ENCODE measurements around the gene NMS. TPM values are rescaled to one million over a fixed set of nuclear protein-coding genes. Genes with fewer than 3 reads are reported as not detected.

The NMS gene
- total RNA-seq, result not detected

GRCh38 chr2:100470182-100470581, at the start of gene NMS:
TSS of gene NMS (plus strand) at chr2:100470482. CDS start at chr2:100470489, 7 bp downstream.

Other genes starting within 250 kb of the NMS start
- gene LONRF2, start 148.0 kb upstream of the NMS start, total RNA-seq, result 20.6 TPM
- gene CHST10, start 52.8 kb upstream of the NMS start, total RNA-seq, result 27.2 TPM
- 12.0 TPM for gene PDCL3, start 92.5 kb downstream of the NMS start, total RNA-seq

Data from camera-type eye (tissue), 1 donor.